Fibroblast of the aortic adventitia (primary cell): Measurements from ENCODE around the gene FANCI. TPM values are rescaled to one million over a fixed set of nuclear protein-coding genes. Genes with fewer than 3 reads are reported as not detected.

ENCODE experiments used
- DNase-seq: peaks from one replicate; pipeline ENCODE4 v3.0.0-alpha.2; 2010; ENCODE audit warnings: low read depth
- H3K4me3 ChIP-seq: 2 replicates; pipeline ENCODE4 v1.5.1; 2011; ENCODE audit warnings: low read depth, mild to moderate bottlenecking, control low read depth, low read length, moderate library complexity
- CTCF ChIP-seq: IDR thresholded peaks from 2 replicates; pipeline ENCODE4 v1.5.1; 2011; ENCODE audit warnings: mild to moderate bottlenecking, low read length, control low read depth, inconsistent platforms; ENCODE audit not compliant: insufficient read depth
- total RNA-seq: library from RNA; depleted of rRNA; stranded (reverse); fragments of >200 nt; gene quantifications from 2 replicates; pipeline ENCODE4 v1.2.3, GENCODE V29; 2012; ENCODE audit warnings: low replicate concordance

Gene FANCI
- total RNA-seq, 1 donor, result 57.8 TPM

- no peak overlapping the region for H3K4me3 ChIP-seq
- no peak for DNase-seq
- no peak for TF ChIP-seq CTCF
These were observed 101.5 kb downstream of the FANCI start for GRCh38 chr15:89345248-89345647.

- DNase-seq, result no peak
- no peak for TF ChIP-seq CTCF
- no peak overlapping the region for H3K4me3 ChIP-seq
These were observed 102.9 kb downstream of the FANCI start for GRCh38 chr15:89346516-89347231.

GRCh38 chr15:89349206-89349558 is 105.4 kb downstream of the FANCI start:
- no peak overlapping the region for H3K4me3 ChIP-seq
- TF ChIP-seq CTCF, result no peak
- no peak for DNase-seq

DNA sequence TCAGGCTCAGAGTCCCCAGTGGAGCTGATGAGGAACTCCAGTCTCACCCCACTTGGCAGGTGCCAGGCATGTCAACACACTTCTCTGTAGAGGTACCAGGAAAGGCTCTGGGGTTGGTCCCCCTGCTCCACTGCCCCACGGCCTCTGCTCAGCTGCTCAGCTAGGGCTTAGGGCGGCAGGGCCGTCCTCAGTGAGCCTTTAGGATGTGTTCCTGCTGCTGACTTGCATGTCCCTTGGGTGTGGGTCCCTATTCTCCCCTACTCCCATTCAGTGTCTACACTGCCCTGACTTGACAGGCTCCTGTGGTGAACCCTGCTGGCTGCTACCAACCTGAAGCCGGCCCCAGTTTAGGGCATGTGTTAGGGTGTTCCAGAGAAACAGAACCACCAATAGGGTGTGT is 108.7 kb downstream of the FANCI start:
- no peak for TF ChIP-seq CTCF
- DNase-seq, result no peak
- no peak overlapping the region for H3K4me3 ChIP-seq

DNA sequence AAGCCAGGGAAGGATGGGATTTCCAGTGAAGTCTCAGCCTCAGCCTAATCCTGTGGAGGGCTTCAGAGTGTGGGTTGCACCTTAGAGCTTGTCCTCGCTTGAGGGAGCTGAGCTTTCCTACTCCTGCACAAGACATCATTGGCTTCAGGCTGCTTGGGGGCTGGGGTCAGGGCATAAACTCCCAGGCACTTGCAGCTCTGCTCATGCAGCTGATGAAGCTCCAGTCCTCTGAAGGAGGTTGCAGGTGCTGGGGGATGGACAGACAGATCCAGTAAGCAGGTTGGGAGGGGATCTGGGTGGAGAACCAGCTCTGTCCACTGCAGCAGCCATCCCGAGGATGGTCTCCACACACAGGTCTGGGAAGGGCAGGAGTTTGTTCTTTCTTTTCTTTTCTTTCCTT is 110.2 kb downstream of the FANCI start:
- no peak for TF ChIP-seq CTCF
- no peak overlapping the region for H3K4me3 ChIP-seq
- DNase-seq, result no peak

DNA sequence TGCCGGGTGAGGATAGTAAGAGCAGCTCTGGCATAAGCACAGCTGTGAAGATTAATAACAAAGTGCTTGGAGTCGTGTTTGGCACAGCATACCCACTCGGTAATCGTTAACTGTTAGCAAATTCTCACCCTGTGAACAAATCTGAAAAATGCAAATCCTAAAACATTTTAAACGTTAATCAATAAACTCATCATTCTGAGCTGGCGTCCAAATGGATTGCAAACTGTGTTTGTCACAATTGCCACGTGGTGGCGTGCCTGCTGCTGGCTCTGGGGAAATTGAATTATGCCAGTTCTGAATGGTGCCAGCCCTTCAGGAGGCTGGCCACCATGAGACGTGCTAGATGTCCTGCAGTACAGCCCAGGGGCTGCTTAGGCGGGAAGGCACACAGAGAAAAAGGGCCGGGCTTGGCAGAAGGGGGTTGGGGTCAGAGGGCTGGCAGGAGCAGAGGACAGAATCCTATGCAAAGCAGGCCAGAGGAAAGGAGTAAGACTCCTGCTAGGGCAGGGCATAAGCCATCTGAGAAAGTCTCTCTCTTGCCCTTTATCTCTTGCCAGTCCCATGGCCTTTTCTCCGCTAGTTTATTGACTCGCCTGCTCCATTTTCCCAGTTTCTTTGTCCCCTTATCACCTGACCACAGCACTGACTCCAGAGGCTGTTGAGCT is 113.0 kb downstream of the FANCI start:
- H3K4me3 ChIP-seq, result no peak overlapping the region
- TF ChIP-seq CTCF, result peak; percentile 39
- no peak for DNase-seq

DNA sequence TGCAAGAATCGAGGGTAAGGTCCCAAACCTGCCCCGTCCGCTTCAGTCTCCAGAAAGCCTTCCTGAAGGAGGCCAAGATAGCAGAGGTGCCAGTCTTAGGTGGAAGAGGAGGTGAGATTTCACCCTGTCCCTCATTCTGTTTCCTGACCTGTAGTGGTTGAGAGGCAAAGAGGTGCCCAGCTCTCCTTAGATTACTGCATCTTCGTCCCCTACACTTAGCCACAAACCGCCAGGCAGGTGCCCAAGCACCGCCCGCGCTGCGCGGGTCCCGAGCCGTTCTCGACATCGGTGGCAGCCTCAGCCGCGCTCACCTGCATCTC is 114.6 kb downstream of the FANCI start:
- DNase-seq, result no peak
- no peak for TF ChIP-seq CTCF
- H3K4me3 ChIP-seq, result no peak overlapping the region
